HepG2 (cell line): ENCODE data around the gene DPYD.

ENCODE experiments used
- ARNTL ChIP-seq: sonication (generic); formaldehyde crosslinking; IDR thresholded peaks from 2 replicates; pipeline ENCODE4 v1.4.0; 2020; ENCODE audit warnings: mild to moderate bottlenecking, missing genetic modification reagents
- CTCF ChIP-seq: sonication (generic); formaldehyde crosslinking; IDR thresholded peaks from 2 replicates; pipeline ENCODE4 v1.5.0; 2020; ENCODE audit warnings: mild to moderate bottlenecking, missing genetic modification reagents, moderate library complexity
- MLX ChIP-seq: IDR thresholded peaks from 2 replicates; pipeline ENCODE4 v1.6.1; 2016
- NBN ChIP-seq: fragments of 450-650 bp; conservative IDR thresholded peaks from 2 replicates; pipeline ENCODE4 v1.6.1; 2017
- NR3C1 ChIP-seq: sonication (generic); formaldehyde crosslinking; IDR thresholded peaks from 2 replicates; pipeline ENCODE4 v1.4.0; 2020; ENCODE audit warnings: missing genetic modification reagents
- PBX3 ChIP-seq: sonication (generic); formaldehyde crosslinking; IDR thresholded peaks from 2 replicates; pipeline ENCODE4 v1.8.1; 2023; ENCODE audit warnings: missing genetic modification reagents, inconsistent platforms, borderline replicate concordance
- SETDB1 ChIP-seq: sonication (generic); formaldehyde crosslinking; IDR thresholded peaks from 2 replicates; pipeline ENCODE4 v1.5.1; 2020; ENCODE audit warnings: missing genetic modification reagents, mild to moderate bottlenecking, borderline replicate concordance
- ZNF589 ChIP-seq: sonication (generic); formaldehyde crosslinking; conservative IDR thresholded peaks from 2 replicates; pipeline ENCODE4 v1.8.0; 2022; ENCODE audit warnings: mild to moderate bottlenecking, moderate library complexity, missing genetic modification reagents
- ZNF660 ChIP-seq: sonication (generic); formaldehyde crosslinking; IDR thresholded peaks from 2 replicates; pipeline ENCODE4 v1.5.1; 2020; ENCODE audit warnings: mild to moderate bottlenecking, low read depth, missing genetic modification reagents, borderline replicate concordance

DNA sequence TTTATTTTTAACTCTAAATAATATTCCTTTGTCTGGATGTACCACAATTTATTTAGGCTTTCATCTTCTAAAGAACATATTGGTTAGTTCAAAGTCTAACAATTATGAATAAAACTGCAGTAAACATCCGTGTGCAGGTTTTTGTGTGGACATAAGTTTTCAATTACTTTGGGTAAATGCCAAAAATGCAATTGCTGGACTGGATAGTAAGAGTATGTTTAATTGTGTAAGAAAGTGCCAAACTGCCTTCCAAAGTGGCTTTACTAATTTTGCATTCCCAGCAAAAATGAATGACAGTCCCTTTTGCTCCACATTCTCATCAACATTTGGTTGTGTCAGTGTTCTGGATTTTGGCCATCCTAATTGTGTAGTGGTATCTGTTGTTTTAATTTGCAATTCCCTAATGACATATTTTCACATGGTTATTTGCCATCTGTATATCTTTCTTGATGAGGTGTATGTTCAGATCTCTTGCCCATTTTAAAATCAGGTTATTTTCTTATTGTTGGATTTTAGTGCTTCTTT lies 113.8 kb downstream of the DPYD start:
- no peak for TF ChIP-seq PBX3 (CRISPR knock-in tag)
- TF ChIP-seq SETDB1 (CRISPR knock-in tag) = no peak
- TF ChIP-seq ZNF589 (CRISPR knock-in tag) = no peak
- TF ChIP-seq NBN = no peak
- no peak for TF ChIP-seq ZNF660 (CRISPR knock-in tag)
- TF ChIP-seq MLX (CRISPR knock-in tag) = no peak
- no peak for TF ChIP-seq ARNTL
- no peak for TF ChIP-seq NR3C1 (CRISPR knock-in tag)
- no peak for TF ChIP-seq CTCF (CRISPR knock-in tag)
